ENCODE results near the gene IL15.

GRCh38 chr4:141761926-141762325 is 125.5 kb downstream of the IL15 start:
- TF ChIP-seq CTCF (conservative IDR thresholded peaks at IDR 0.05; ENCODE audit: low read depth in 2 of 2) (no peak), NANOG (IDR thresholded peaks at IDR 0.05; ENCODE audit: borderline replicate concordance) (no peak), POLR2AphosphoS5 (IDR thresholded peaks at IDR 0.05; ENCODE audit: low read depth) (no peak), REST (IDR thresholded peaks at IDR 0.05; ENCODE audit: unreplicated experiment) (no peak), EZH2 (IDR thresholded peaks at IDR 0.05; ENCODE audit: low read depth, unreplicated experiment) (no peak), EZH2phosphoT487 (IDR thresholded peaks at IDR 0.05; ENCODE audit: unreplicated experiment) (no peak)
